Measurements from ENCODE around the gene ZNF718.
"Not testable (repeated sequence)": the region's sequence is repeated elsewhere in the genome, so short reads cannot be mapped to it uniquely, and the experiment has no call there.

- not testable (repeated sequence) for TF ChIP-seq CTCF, POLR2A (IDR thresholded peaks at IDR 0.05)
These were observed 78.5 kb downstream of the ZNF718 start for GRCh38 chr4:202822-203221.
